HEK293 (cell line): ENCODE data around the gene COTL1.
"Not testable (repeated sequence)": the region's sequence is repeated elsewhere in the genome, so short reads cannot be mapped to it uniquely, and the experiment has no call there.

Experiments used
- CTCF ChIA-PET: fragments of 350-600 bp; formaldehyde crosslinking; extraction: SDS; loops from one replicate; lab custom pipeline; 2021; ENCODE audit warnings: antibody characterized with exemption; lab: Yijun Ruan, JAX
- POLR2A ChIA-PET: fragments of 300-600 bp; formaldehyde crosslinking; extraction: SDS; loops from one replicate; lab custom pipeline; 2020; ENCODE audit warnings: antibody characterized with exemption, inconsistent platforms; lab: Yijun Ruan, JAX
- H3K27ac ChIP-seq: fragments of 200-500 bp; sonication (Bioruptor generic); 2 replicates; pipeline ENCODE4 v1.5.1; 2014; ENCODE audit warnings: low read depth, low read length, control low read depth, inconsistent platforms; ENCODE audit errors: extremely low read depth
- H3K36me3 ChIP-seq, 2 experiments: fragments of 200-500 bp in 1 of 2; sonication (Bioruptor generic) in 1 of 2; 1 replicate in 1 of 2; 2 replicates in 1 of 2; pipeline ENCODE4 v1.5.1; 2014 to 2017; ENCODE audit warnings: inconsistent platforms in 2 of 2, low read length in 2 of 2; ENCODE audit not compliant: control insufficient read depth in 2 of 2, insufficient read depth in 1 of 2
- H3K4me1 ChIP-seq: fragments of 200-500 bp; sonication (Bioruptor generic); 2 replicates; pipeline ENCODE4 v1.5.1; 2014; ENCODE audit warnings: mild to moderate bottlenecking, low read length, inconsistent platforms; ENCODE audit not compliant: control insufficient read depth, insufficient read depth
- H3K4me3 ChIP-seq: 2 replicates; pipeline ENCODE4 v1.5.1; 2011; ENCODE audit warnings: low read depth, mild to moderate bottlenecking, control low read depth, low read length, moderate library complexity
- H3K9me3 ChIP-seq: fragments of 200-500 bp; sonication (Bioruptor generic); 2 replicates; pipeline ENCODE4 v1.5.1; 2014; ENCODE audit warnings: low read depth, low read length, inconsistent platforms; ENCODE audit not compliant: control insufficient read depth, insufficient read depth
- HIC1 ChIP-seq: fragments of 450-650 bp; formaldehyde crosslinking; IDR thresholded peaks from 2 replicates; pipeline ENCODE4 v1.5.1; 2016; ENCODE audit warnings: missing biosample characterization, missing genetic modification characterization
- INSM2 ChIP-seq: fragments of 450-650 bp; formaldehyde crosslinking; IDR thresholded peaks from 2 replicates; pipeline ENCODE4 v1.5.1; 2016; ENCODE audit warnings: missing biosample characterization, missing genetic modification characterization
- KLF17 ChIP-seq: fragments of 450-650 bp; formaldehyde crosslinking; IDR thresholded peaks from 2 replicates; pipeline ENCODE4 v1.5.1; 2016; ENCODE audit warnings: missing biosample characterization, missing genetic modification characterization
- REST ChIP-seq: fragments of 450-650 bp; formaldehyde crosslinking; IDR thresholded peaks from 2 replicates; pipeline ENCODE4 v1.5.1; 2016; ENCODE audit warnings: missing biosample characterization, missing genetic modification characterization
- ZBTB10 ChIP-seq: fragments of 450-650 bp; formaldehyde crosslinking; IDR thresholded peaks from 2 replicates; pipeline ENCODE4 v1.5.1; 2016; ENCODE audit warnings: missing biosample characterization, missing genetic modification characterization
- ZBTB21 ChIP-seq: fragments of 450-650 bp; formaldehyde crosslinking; IDR thresholded peaks from 2 replicates; pipeline ENCODE4 v1.5.1; 2017; ENCODE audit warnings: missing biosample characterization, missing genetic modification characterization
- ZFP41 ChIP-seq: fragments of 450-650 bp; formaldehyde crosslinking; IDR thresholded peaks from 2 replicates; pipeline ENCODE4 v1.5.1; 2016; ENCODE audit warnings: missing biosample characterization, missing genetic modification characterization, borderline replicate concordance
- ZNF24 ChIP-seq: fragments of 450-650 bp; formaldehyde crosslinking; IDR thresholded peaks from 2 replicates; pipeline ENCODE4 v1.5.1; 2016; ENCODE audit warnings: missing biosample characterization, missing genetic modification characterization
- ZNF362 ChIP-seq: fragments of 450-650 bp; formaldehyde crosslinking; IDR thresholded peaks from 2 replicates; pipeline ENCODE4 v1.5.1; 2016; ENCODE audit warnings: missing biosample characterization, missing genetic modification characterization
- ZNF366 ChIP-seq: fragments of 450-650 bp; formaldehyde crosslinking; conservative IDR thresholded peaks from 2 replicates; pipeline ENCODE4 v1.5.1; 2016; ENCODE audit warnings: missing biosample characterization, missing genetic modification characterization
- ZNF629 ChIP-seq: fragments of 450-650 bp; formaldehyde crosslinking; IDR thresholded peaks from 2 replicates; pipeline ENCODE4 v1.5.1; 2017; ENCODE audit warnings: missing biosample characterization, missing genetic modification characterization

COTL1 gene

GRCh38 chr16:84518220-84518619, 99.7 kb downstream of the COTL1 start:
- not testable (repeated sequence) for H3K4me1 ChIP-seq, H3K9me3 ChIP-seq, H3K36me3 ChIP-seq, H3K27ac ChIP-seq, H3K4me3 ChIP-seq
- TF ChIP-seq ZNF366 (tag by site-specific recombination) (0 out of 2 replicates have a peak, but pooled peaks have one; percentile 27), ZNF629 (tag by site-specific recombination) (peak; percentile 90), ZBTB21 (peak; percentile 81), ZNF362 (tag by site-specific recombination) (peak; percentile 69; the same call in 1 of the 2 replicates)
- POLR2A ChIA-PET: interaction anchor here (0.6 to 1.0 kb wide), 2 partner anchors 10 to 105 kb away, joined by 3 to 5 read pairs; no protein-coding TSS in a partner anchor
- CTCF ChIA-PET: interaction anchor here (1.0 to 4.4 kb wide), 2 partner anchors 11 to 206 kb away, joined by 3 to 29 read pairs; no protein-coding TSS in a partner anchor

- no peak overlapping the region for H3K4me3 ChIP-seq
- no peaks in the 10 kb centered on the region for H3K9me3 ChIP-seq
- TF ChIP-seq ZNF24 (tag by site-specific recombination) (no peak), ZFP41 (tag by site-specific recombination) (no peak), REST (tag by site-specific recombination) (no peak), HIC1 (tag by site-specific recombination) (no peak), KLF17 (tag by site-specific recombination) (no peak), INSM2 (tag by site-specific recombination) (no peak), ZBTB10 (no peak)
- TF ChIP-seq, all 188 proteins: peak for 0
- no peak overlapping the region for H3K27ac ChIP-seq
- ChIA-PET CTCF (interaction anchor here (0.6 to 1.1 kb wide), 3 partner anchors 12 to 179 kb away, joined by 3 to 5 read pairs (median 3); no protein-coding TSS in a partner anchor), POLR2A (interaction anchor here (1.0 kb wide), 1 partner anchor 106 kb away, joined by 3 read pairs; no protein-coding TSS in a partner anchor)
- H3K36me3 ChIP-seq: no peaks in the 10 kb centered on the region
- no peaks in the 10 kb centered on the region for H3K4me1 ChIP-seq
Observed at GRCh38 chr16:84517366-84517765, 100.5 kb downstream of the COTL1 start.
